ENCODE results near the gene SMAD4.

DNA sequence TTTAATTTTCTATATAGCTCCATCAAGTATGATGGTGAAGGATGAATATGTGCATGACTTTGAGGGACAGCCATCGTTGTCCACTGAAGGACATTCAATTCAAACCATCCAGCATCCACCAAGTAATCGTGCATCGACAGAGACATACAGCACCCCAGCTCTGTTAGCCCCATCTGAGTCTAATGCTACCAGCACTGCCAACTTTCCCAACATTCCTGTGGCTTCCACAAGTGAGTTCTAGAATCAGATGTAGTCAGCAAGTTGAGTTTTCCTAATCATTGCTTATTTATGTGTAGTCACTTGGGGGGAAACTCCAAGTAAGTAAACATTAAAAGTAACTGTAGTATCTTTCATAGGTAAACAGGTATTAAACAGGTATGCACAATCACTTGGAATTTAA lies 24.8 kb downstream of the SMAD4 start:
- TF ChIP-seq, protein P1, sequence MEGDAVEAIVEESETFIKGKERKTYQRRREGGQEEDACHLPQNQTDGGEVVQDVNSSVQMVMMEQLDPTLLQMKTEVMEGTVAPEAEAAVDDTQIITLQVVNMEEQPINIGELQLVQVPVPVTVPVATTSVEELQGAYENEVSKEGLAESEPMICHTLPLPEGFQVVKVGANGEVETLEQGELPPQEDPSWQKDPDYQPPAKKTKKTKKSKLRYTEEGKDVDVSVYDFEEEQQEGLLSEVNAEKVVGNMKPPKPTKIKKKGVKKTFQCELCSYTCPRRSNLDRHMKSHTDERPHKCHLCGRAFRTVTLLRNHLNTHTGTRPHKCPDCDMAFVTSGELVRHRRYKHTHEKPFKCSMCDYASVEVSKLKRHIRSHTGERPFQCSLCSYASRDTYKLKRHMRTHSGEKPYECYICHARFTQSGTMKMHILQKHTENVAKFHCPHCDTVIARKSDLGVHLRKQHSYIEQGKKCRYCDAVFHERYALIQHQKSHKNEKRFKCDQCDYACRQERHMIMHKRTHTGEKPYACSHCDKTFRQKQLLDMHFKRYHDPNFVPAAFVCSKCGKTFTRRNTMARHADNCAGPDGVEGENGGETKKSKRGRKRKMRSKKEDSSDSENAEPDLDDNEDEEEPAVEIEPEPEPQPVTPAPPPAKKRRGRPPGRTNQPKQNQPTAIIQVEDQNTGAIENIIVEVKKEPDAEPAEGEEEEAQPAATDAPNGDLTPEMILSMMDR (IDR thresholded peaks at IDR 0.05) = no peak
- no peak for TF ChIP-seq POLR2A (IDR thresholded peaks at IDR 0.05)
